ENCODE measurements around the gene TJP2.

GRCh38 chr9:69276775-69277174 lies 102.7 kb downstream of the TJP2 start:
- TF ChIP-seq, protein P1, sequence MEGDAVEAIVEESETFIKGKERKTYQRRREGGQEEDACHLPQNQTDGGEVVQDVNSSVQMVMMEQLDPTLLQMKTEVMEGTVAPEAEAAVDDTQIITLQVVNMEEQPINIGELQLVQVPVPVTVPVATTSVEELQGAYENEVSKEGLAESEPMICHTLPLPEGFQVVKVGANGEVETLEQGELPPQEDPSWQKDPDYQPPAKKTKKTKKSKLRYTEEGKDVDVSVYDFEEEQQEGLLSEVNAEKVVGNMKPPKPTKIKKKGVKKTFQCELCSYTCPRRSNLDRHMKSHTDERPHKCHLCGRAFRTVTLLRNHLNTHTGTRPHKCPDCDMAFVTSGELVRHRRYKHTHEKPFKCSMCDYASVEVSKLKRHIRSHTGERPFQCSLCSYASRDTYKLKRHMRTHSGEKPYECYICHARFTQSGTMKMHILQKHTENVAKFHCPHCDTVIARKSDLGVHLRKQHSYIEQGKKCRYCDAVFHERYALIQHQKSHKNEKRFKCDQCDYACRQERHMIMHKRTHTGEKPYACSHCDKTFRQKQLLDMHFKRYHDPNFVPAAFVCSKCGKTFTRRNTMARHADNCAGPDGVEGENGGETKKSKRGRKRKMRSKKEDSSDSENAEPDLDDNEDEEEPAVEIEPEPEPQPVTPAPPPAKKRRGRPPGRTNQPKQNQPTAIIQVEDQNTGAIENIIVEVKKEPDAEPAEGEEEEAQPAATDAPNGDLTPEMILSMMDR (IDR thresholded peaks at IDR 0.05; ENCODE audit: extremely low read depth in 1 of 2, insufficient read depth in 1 of 2, low read depth in 1 of 2, low read length in 2 of 2), result no peak
- no peak for TF ChIP-seq EZH2 (IDR thresholded peaks at IDR 0.05; ENCODE audit: borderline replicate concordance, low read depth, low read length, severe bottlenecking)
- no peak for TF ChIP-seq POLR2A (IDR thresholded peaks at IDR 0.05; ENCODE audit: low read depth, low read length)
- TF ChIP-seq MAX (IDR thresholded peaks at IDR 0.05; ENCODE audit: insufficient read depth, insufficient read length), result no peak

Data from endothelial cell of umbilical vein (primary cell).